T-helper 2 cell treated with Interferon-gamma antibody and Interleukin-4, amounts not matched to agents 100 ng/mL and 5 ng/mL, for 36 hours (primary cell): ENCODE measurements around the gene MCM3. TPM values are rescaled to one million over a fixed set of nuclear protein-coding genes. Genes with fewer than 3 reads are reported as not detected.

Experiments
- intact Hi-C: fragments of 100-400 bp; cut with micrococcal nuclease; formaldehyde crosslinking; loops from one replicate; pipeline ENCODE4 v1.15.1; 2023
- total RNA-seq: library from RNA; stranded (reverse); gene quantifications from 2 replicates; pipeline ENCODE4 v1.2.3, GENCODE V29; 2022

Gene MCM3
- total RNA-seq = 211 and 213 TPM in 2 replicates

DNA sequence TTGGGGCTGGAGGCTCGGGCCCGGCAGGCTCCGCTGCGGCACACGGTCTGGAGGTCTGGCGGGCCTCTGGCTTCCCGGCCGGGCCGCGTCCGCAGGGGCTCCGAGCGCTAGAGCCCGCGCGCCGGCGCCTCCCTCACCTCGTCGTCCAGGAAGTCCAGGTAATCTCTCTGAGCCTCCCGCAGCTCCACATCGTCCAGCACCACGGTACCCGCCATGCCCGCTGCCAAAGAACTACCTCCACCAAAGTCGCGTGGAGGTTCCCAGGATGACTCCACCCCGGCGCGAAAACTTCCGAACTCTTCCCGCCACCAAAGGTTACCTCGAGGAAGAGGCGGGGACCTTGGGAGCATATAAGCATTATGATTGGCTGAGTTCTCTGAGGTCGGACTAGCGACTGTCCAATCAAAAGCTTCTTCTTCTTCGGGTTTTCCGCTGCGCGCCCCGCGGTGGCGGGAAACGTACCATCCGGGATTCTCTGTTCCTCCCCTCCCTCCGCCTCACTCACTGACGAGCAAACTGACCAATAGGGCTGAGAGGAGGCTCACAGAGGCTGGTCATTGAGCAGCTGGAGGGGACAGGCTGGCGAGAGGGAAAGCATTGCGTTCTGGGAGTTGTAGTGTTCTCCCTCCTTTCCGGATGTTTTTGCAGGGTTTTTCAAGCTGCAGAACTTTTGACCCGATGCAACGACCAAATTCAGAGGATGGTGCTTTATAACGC, at the start of gene MCM3:
Gene MCM3, minus strand, starts transcription at position 283 of the 717 bp plus-strand sequence. Its CDS starts 68 bp downstream, at position 215.
- intact Hi-C loops = loop anchor here (1.0 to 10.0 kb wide), 11 partner anchors 24 to 1510 kb away; partner anchors contain the start of genes EFHC1, FBXO9, GCLC and LRRC1

DNA sequence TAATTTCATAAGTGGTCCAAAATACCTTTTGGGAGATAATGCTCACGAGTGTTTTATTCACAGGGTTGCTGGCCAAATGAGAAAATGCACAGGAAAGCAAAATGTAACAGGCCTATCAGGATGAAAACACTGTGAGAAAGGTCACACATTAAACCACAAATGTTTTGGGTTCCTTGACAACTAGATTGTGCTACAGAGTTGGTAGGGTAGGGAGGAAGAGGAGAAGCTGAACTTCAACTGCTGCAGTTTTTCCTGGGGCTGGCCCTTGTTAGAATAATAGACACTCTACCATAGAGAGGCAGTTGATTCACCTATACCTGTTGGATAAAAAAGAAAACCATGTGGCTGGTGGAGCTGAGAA, 49.3 kb upstream of the MCM3 start:
- intact Hi-C loops = no loop called here

DNA sequence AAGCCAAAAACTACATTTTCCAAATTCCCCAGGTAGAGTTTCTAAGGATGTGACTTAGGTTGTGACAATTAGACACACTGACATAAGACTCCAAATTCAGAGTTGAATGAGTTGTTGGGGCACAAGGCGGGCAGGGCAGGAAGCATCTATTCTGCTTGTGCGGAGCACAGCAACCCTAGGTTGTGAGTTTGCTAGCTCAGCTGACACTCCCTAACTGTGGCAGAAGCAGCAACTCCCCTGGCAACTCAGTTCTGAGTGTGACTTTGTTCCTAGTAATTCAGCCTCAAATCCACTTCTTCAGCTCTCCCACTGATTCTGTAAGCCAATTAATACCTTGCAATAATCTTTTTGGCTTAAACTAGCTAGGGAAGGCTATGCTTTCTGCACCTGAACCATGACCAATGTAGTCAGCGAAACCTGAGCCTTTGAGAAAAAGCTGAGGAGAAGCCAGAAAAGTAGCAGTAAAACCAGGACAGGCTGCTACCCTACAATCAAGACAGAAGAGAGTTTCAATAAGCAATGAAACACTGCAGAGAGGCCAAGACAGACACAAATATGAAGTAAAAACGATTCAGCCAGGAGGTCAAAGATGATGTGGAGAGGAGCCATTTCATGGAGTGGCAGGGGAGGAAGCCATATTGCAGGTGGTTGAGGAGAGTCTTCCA, 47.4 kb upstream of the MCM3 start:
- intact Hi-C loops = no loop called here

DNA sequence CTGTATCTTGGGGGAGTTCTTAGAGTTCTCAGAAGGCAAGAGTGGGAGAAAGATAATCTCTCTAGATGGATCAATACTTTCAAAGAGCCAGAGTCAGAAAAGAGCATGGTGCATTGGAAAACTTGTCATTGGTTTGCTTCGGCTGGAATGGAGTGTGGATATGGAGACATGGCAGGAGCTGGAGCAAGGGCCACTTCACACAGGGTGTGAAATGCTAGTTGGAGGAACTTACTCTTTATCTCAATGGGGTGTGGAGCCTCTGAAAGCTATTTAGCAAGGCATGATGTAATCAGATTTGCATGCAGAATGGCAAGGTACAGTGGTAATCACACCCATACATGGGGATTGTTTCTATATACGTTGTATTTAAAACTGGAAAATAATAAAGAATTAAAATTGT, 45.9 kb upstream of the MCM3 start:
- intact Hi-C loops = no loop called here

DNA sequence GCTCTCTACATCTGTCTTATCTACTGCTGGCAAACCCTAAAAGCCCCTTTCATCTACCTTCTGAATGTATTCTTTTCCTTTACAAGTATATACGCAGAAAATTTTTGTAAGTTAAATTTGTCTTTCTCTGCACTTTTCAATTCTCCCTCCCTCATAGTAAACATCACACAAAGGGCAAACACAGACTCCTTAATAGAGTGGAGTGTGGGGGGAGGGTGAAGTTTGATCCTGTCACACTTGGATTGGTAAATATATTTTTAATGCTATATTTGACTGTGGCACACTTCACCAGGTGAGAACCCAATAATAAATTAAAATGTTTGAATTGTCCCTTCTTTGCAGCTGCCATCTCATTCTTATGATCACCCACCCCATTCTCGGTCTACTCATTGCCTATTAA, 44.2 kb upstream of the MCM3 start:
- intact Hi-C loops = no loop called here

DNA sequence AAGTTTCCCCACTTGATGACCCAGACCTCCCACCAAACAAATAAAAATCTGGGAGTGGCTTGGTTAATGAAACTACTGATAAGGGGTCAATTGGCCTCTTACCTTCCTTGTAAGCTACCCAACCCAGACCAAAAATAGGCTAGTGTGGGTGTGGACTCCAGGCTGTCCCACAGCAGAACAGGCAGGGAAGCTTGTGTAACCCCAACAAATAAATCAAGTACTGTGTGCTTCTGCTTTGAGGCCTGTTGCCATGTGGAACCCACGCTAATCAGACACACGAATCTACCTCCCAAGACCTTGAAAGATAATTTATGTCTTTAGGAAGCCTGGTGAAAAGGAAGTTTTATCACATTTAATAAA, 43.7 kb upstream of the MCM3 start:
- intact Hi-C loops = no loop called here

DNA sequence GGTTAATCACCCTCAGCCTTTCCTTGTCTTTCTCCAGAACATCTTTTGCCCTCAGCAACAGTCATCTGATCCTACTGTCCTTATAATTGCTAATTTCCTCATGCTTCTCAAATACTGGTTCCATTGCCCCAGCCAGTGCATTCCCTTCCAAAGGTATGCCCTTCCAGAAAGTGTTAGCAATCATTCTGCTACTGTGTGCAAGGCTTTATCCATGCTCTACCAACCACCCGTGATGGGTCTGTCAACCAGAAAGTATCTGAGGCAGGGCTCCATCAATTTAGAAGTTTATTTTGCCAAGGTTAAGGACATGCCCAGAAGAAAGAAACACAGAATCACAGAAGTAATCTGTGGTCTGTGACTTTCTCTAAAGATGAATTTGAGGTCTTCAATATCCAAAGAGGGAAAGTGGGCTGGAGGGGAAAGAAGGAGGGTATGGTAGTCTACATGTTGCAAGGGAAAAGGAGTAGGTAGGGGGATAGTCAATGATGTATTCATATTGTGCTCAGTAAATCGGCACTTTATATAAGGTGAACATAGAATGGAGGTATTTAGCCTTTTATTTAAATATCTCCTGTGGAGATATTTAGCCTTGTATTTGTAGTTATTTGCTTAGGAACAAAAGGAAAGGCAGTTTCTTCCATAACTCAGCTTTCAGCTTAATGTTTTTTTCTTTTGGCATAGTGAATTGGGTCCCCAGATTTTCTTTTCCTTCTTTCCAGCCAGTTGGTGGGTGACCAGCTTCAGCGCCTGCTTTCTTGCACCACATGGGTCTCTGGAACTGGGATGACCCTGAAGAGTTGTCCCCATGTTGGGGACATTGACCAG, 42.2 kb upstream of the MCM3 start:
- intact Hi-C loops = no loop called here

DNA sequence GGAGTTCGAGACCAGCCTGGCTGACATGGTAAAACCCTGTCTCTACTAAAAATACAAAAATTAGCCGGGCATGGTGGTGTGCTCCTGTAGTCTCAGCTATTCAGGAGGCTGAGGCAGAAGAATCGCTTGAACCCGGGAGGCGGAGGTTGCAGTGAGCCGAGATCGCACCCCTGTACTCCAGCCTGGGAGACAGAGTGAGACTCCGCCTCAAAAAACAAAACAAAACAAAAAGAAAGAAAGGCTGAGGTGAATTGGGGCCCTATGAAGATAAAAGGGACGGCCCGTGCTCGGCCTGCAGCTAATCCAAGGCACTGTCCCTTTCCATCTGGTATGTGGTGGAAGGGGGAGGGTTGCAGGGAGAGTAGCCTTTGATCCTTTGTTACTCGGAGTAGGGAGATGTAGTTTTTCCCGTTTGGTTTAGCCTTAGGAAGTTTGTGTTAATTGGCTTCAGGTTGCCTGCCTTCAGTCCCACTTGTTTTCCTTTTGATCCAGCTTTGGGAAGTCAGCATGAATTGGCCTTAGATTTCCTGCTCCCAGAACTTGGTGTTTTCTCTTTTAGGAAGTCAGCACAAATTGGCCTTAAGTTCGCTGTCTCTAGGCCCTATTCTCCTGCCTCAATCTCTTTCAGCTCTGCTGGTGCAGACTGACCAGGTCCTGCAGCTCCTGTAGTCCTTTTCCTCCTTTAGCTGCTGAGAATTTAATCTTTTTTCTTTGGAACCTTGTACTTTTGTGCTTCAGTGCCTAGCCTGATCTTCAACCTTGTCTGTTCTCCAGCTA, 41.3 kb upstream of the MCM3 start:
- intact Hi-C loops = no loop called here

DNA sequence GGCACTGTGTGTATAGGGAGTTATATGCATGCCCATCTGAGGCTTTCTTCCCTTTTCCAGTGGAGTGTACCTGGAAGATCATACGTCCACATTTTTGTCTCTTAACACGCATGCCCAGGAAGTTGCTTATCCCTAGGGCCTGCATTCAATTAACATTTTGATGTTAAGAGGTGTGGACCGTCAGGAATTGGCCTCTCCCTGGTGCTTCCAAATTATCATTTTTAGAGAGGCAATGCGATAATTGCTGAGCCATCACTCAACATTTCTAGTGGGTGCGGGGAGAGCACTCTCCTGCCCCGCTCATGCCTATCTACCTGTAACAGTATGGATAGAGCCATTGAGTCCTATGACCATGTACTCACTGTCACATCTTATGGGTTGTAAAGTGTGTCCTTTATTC, 39.6 kb upstream of the MCM3 start:
- intact Hi-C loops = no loop called here

DNA sequence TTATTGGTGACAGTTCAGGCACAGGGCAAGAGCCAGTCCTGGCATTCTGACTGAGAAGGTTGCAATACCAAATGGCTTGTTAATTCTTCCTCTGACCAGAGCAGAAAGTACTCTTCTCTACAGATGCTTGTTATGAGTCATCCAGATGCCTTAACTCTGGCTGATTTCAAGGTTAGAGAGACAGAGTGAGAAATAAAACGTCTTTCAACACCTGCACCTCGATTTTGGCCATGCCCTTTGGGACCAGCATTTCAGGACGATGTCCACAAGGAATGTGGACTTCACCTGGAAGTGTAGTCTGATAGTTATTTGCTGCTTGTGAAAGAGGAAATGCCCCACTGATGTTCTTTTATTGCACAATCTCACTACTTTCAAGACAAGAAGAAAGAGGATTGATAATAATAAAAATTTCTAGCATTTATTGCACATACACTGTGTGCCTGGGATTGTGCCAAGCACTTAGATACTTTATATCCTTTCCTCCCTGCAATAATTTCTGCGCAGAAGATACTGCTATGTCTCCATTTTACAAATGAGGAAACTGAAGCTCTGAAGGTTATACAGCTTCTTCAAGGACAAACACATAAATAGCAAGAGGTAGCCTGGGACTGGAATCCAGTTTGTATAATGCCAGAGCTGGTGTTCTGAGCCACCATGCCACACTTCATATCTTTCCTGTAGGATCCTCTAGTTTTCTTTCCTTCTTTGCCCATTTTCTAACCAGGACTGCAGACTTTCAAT, 33.5 kb upstream of the MCM3 start:
- intact Hi-C loops = no loop called here

DNA sequence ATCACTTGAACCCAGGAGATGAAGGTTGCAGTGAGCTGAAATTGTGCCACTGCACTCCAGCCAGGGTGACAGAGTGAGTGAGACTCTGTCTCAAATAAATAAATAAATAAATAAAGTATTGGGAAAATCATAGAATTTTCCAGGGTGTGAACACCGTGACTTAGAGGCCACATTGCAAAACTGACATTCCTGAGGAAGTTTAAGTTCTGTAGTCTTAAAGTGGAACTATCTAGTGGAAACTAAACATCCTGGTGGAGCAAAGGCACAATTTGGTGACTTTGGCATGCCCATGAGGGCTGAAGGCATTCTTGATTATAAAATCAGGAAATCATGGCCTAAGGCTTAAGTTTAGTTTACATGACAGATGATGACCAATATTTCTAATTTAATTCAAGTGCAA, 32.7 kb upstream of the MCM3 start:
- intact Hi-C loops = no loop called here

DNA sequence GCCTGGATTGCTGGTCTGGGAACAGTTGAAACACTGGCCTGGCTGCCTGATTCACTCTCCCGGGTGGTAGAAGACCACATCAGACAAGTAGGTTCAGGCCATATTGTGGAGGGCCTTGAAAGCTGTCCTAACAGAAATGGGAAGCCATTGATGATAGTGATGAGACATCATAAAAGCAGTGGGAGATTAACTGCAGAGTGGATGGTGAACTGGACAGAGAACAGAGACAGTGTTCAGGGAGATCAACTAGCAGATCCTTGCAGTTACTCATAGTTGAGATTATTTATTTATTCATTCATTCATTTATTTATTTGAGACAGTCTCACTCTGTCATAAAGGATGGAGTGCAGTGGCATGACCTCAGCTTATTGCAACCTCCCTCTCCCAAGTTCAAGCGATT, 30.2 kb upstream of the MCM3 start:
- intact Hi-C loops = no loop called here

DNA sequence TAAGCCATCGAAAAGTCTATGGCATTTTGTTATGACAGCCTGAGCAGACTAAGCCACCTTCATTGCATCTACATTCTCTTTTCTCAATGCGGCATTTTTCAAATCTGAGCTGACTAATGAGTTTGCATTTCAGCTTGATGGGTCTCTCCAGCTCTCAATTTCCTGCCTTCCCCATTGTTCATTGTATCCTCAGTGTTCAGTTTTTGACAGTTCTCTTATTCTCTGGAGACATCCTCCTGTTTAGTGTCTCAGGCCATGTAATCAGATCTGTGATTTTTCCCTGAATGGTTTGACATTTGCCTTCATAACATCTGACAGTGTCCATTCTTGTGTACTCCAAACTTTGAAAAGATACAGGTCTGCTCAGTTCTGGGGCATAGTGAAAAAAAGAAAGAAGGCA, 27.9 kb upstream of the MCM3 start:
- intact Hi-C loops = no loop called here

DNA sequence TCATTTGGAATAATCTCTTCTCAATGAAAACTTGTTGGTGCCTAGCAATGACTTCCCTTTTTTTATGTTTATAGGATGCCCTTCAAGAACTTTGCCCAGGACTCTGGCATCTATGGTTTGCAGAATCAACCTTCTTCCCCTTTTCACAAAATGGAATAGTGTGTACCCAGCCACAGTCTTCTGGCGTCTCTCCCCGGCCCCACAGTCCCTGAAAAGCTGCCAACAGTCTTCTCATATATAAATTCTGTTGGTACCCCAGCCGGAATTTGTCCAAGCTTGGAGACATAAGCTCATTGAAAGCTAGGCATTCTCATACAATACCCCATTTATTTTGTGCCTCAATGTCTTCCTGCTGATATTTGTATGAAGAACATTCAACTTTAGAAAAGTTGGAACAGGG, 26.4 kb upstream of the MCM3 start:
- intact Hi-C loops = no loop called here

DNA sequence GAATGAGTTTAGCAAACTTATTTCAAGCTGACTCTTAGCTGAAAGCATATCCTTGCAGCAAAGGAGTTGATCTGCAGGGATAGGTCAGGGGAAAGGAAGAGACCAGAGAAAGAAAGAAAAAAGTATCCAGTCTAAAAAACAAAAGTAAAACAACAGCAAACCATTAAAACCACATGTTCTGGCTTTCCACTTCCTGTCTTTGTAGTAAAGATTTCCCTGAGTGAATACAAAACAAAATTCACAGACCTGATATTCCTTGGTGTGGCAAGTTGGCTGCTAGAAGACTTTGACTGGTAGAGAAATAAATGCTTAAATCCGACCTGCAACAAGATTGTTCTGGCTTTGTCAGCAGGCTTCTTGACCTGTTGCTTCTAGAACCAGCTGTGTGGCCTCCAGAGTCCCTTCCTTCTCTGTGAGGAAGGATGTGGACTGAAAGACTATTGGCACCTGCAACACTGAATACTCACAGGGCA, 23.4 kb upstream of the MCM3 start:
- intact Hi-C loops = loop anchor here (1.0 to 2.0 kb wide), 4 partner anchors 23 to 91 kb away; partner anchors contain the start of gene PAQR8

DNA sequence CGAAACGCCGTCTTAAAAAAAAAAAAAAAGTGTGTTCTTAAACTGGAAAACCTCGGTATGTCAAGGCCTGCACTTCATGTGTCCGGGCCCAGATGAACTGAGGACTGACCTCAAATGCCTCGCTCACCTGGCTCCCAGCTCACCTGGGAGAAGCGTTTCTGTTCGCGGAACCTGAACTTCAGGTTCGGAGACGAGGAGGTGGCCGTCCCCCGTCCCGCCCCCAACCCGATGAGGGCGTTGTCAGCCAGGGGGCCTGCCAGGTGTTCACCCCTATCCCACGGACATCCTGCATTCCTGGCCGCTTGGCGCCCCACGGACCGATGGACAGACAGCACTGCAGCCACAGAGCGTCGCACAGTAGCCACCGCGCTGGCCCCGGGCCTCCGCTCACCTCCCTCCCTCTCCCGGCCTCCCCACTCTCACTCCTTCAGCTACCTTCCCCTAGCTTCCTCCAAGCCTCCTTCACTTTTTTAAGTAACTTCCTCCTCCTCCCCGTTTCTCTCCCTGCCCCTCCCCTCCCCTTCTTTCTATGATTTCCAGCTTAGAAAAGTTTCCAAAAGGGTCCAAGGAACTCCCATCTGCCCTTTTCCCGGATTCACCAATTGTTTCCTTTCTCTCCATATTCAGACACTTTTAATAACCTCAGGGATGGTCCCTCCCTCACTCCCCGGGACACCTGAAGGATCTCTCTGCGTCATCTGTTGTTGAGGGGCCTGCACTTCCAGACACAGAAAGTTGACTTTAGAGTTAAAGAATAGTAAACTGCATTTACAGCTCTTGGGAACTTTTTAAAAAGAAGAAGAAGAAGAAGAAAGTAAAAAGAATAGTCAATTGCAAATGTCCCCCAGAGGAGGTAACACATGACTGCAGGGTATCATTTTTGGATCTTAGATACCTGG, 22.7 kb upstream of the MCM3 start:
- intact Hi-C loops = no loop called here

DNA sequence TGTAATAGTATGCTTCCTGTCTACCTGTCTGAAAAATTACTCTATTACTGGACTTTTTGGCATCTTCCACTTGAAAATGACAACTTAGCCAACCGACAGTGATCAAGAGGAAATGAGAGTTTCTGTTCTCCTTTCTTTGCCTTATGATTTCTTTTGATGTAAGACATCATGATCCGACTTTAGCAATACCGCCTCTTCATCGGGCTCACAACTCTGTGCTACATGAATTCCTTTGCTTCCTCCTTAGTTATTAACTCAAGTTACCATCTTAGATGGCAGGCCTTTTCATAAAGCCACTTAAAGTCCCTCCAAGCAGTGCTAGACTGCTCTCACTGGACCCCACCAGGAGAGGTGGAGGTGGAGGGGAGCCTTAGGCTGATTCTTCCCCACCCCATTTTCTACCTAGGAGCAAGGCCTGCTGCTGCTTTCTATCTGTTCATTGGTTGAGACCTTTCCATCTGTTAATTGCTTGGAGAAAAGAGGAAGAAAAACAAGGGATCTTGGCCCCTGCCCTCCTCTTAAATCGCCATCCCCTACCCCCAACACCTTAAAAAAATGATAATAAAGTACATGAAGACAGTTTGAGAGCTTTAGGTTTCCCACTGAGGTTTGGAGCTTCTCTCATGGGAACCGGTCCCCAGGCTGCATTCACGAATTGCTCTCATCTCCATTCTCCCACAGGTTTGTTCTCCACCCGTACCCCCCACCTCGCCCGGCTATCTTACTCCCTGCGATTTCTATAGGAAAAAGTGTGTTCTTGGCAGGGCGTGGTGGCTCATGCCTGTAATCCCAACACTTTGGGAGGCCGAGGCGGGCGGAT, 21.6 kb upstream of the MCM3 start:
- intact Hi-C loops = no loop called here

DNA sequence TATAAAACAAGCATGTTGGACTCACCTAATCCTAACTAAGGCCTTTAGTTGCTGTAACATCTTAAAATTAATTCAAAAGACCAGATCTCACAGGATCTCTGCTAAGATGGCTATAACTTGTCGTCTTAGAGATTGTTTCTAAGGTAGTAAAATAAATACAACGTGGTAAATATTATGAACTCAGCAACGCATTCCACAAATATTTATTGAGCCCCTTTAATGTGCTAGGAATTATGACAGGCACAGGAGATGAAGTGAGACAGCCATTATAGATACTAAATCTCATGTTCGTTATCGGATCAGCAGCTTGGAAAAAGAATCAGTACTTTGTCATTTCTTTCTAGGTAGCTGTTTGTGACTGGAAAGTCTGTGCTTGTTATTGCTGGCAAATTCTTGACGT, 20.9 kb upstream of the MCM3 start:
- intact Hi-C loops = no loop called here

DNA sequence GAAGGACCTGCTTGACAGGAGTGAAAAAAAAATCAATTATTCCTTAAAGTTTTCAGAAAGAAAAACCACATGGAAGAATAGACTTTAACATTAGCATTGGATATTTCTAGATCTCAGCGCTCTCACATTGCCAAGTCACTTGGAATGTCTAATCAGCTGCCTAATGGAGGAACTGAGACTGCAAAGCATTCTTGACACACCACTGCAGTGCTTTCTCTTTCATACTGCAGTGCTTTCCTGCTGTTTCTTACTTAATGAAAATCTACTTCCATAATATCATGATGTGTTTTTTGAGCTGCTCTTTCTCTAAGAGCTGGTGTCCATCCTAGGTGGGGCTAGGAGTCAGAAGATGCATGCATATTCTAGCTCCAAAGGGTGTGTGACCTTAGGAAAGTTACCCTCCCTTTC, 20.4 kb upstream of the MCM3 start:
- intact Hi-C loops = no loop called here
